ENCODE results near the gene STAT5B. TPM values are rescaled to one million over a fixed set of nuclear protein-coding genes. Genes with fewer than 3 reads are reported as not detected.
A peak's percentile ranks its signal among the peaks of the same experiment; 100 is the strongest.

The STAT5B gene
- total RNA-seq, 1 donor from 2014 or later, result 32.8 TPM

- peaks cover 16% of the 10 kb centered on the region for H3K36me3 Mint-ChIP-seq (ENCODE audit: low read depth)
- no peak for TF ChIP-seq CTCF (IDR thresholded peaks at IDR 0.05)
- H3K4me1 Mint-ChIP-seq (ENCODE audit: low read depth), result peaks cover 7% of the 10 kb centered on the region
- no peak overlapping the region for H3K27ac Mint-ChIP-seq (ENCODE audit: unreplicated experiment)
- no peak overlapping the region for H3K4me3 Mint-ChIP-seq (ENCODE audit: unreplicated experiment)
- no peaks in the 10 kb centered on the region for H3K27me3 Mint-ChIP-seq (ENCODE audit: low read depth)
- H3K9me3 Mint-ChIP-seq (ENCODE audit: low read depth), result no peaks in the 10 kb centered on the region
- DNase-seq (ENCODE audit: low spot score), result no peak
Observed at GRCh38 chr17:42198897-42199296, 77.3 kb downstream of the STAT5B start.

- Mint-ChIP-seq H3K4me1 (ENCODE audit: low read depth) (peaks cover 9% of the 10 kb centered on the region), H3K27ac (ENCODE audit: unreplicated experiment) (no peak overlapping the region), H3K36me3 (ENCODE audit: low read depth) (peaks cover 13% of the 10 kb centered on the region), H3K4me3 (ENCODE audit: unreplicated experiment) (no peak overlapping the region), H3K27me3 (ENCODE audit: low read depth) (no peaks in the 10 kb centered on the region), H3K9me3 (ENCODE audit: low read depth) (no peaks in the 10 kb centered on the region)
- no peak for TF ChIP-seq CTCF (IDR thresholded peaks at IDR 0.05)
- no peak for DNase-seq (ENCODE audit: low spot score)
Observed at GRCh38 chr17:42197564-42198156, 78.5 kb downstream of the STAT5B start.

GRCh38 chr17:42193969-42194899, 82.0 kb downstream of the STAT5B start, which contains the start of gene GHDC:
Gene GHDC, minus strand, starts transcription at chr17:42194494. Its CDS starts 913 bp downstream, at chr17:42193581.
- no peak for TF ChIP-seq CTCF (IDR thresholded peaks at IDR 0.05)
- no peaks in the 10 kb centered on the region for H3K36me3 Mint-ChIP-seq (ENCODE audit: low read depth)
- H3K9me3 Mint-ChIP-seq (ENCODE audit: low read depth), result no peaks in the 10 kb centered on the region
- H3K4me1 Mint-ChIP-seq (ENCODE audit: low read depth), result peaks cover 9% of the 10 kb centered on the region
- H3K4me3 Mint-ChIP-seq (ENCODE audit: unreplicated experiment), result peak within 1 kb of the TSS; percentile 82
- no peaks in the 10 kb centered on the region for H3K27me3 Mint-ChIP-seq (ENCODE audit: low read depth)
- no peak for DNase-seq (ENCODE audit: low spot score)
- peak within 1 kb of the TSS; percentile 77 for H3K27ac Mint-ChIP-seq (ENCODE audit: unreplicated experiment)

- Mint-ChIP-seq H3K27ac (ENCODE audit: unreplicated experiment) (no peak overlapping the region), H3K27me3 (ENCODE audit: low read depth) (no peaks in the 10 kb centered on the region), H3K36me3 (ENCODE audit: low read depth) (no peaks in the 10 kb centered on the region), H3K4me3 (ENCODE audit: unreplicated experiment) (peak overlapping the region; percentile 82), H3K4me1 (ENCODE audit: low read depth) (peaks cover 9% of the 10 kb centered on the region), H3K9me3 (ENCODE audit: low read depth) (no peaks in the 10 kb centered on the region)
- no peak for DNase-seq (ENCODE audit: low spot score)
- TF ChIP-seq CTCF (IDR thresholded peaks at IDR 0.05), result no peak
Observed at GRCh38 chr17:42193216-42193968, 82.8 kb downstream of the STAT5B start.
